ENCODE measurements around the gene DDI2.

- TF ChIP-seq CTCF (conservative IDR thresholded peaks at IDR 0.05 in 1 of 2, IDR thresholded peaks at IDR 0.05 in 1 of 2; ENCODE audit: extremely low read depth in 1 of 2, insufficient read depth in 1 of 2, low read depth in 1 of 2, low read length in 2 of 2) (no peak), EZH2 (IDR thresholded peaks at IDR 0.05; ENCODE audit: borderline replicate concordance, low read length) (no peak)
Measured at GRCh38 chr1:15626269-15626950, 9.2 kb downstream of the DDI2 start.

Measured in mammary epithelial cell (primary cell).